OCI-LY1 (cell line): ENCODE measurements around the gene ATCAY.

Experiments
- CTCF ChIP-seq: fragments of 200-600 bp; sonication (generic), shearing (Covaris generic); IDR thresholded peaks from 2 replicates; pipeline ENCODE4 v1.5.1; 2017; ENCODE audit warnings: mild to moderate bottlenecking, antibody characterized with exemption, low read length, moderate library complexity, mixed read lengths
- EZH2 ChIP-seq: fragments of 200-600 bp; sonication (generic), shearing (Covaris generic); IDR thresholded peaks from 2 replicates; pipeline ENCODE4 v1.8.0; 2017; ENCODE audit warnings: borderline replicate concordance, mixed run types, mild to moderate bottlenecking, antibody characterized with exemption, low read length, moderate library complexity, mixed read lengths

GRCh38 chr19:3954107-3954506 lies 73.6 kb downstream of the ATCAY start:
- TF ChIP-seq CTCF, result no peak
- TF ChIP-seq EZH2, result no peak
